Esophagus squamous epithelium (tissue), 4 donors: ENCODE results near the gene ZFHX3.

ENCODE experiments used
- CTCF ChIP-seq, 6 experiments: fragments of 450-650 bp in 4 of 6; fragments of 200-600 bp in 2 of 6; sonication (generic) in 2 of 6; IDR thresholded peaks; one replicate each; pipeline ENCODE4 v1.5.1; 2016 to 2019; ENCODE audit warnings: antibody characterized with exemption in 6 of 6, mild to moderate bottlenecking in 4 of 6, moderate library complexity in 4 of 6
- POLR2A ChIP-seq, 4 donors: fragments of 450-650 bp; IDR thresholded peaks; one replicate each; pipeline ENCODE4 v1.6.1; 2017; ENCODE audit warnings: antibody characterized with exemption in 4 of 4, mild to moderate bottlenecking in 4 of 4, moderate library complexity in 3 of 4

- TF ChIP-seq CTCF (IDR thresholded peaks at IDR 0.05) = no peak
- TF ChIP-seq POLR2A (IDR thresholded peaks at IDR 0.05) = no peak
Measured at GRCh38 chr16:72812672-72813071, 235.3 kb downstream of the ZFHX3 start.
